GM19467 (cell line): ENCODE data around the gene POMC.
"Not testable (repeated sequence)": the region's sequence is repeated elsewhere in the genome, so short reads cannot be mapped to it uniquely, and the experiment has no call there.

ENCODE experiments used
- ATAC-seq: cut with Tn5 transposase; IDR thresholded peaks from one replicate; pipeline ENCODE4 v1.9.1; 2021; ENCODE audit warnings: mild to moderate bottlenecking, moderate library complexity; ENCODE audit not compliant: unreplicated experiment

Gene POMC

DNA sequence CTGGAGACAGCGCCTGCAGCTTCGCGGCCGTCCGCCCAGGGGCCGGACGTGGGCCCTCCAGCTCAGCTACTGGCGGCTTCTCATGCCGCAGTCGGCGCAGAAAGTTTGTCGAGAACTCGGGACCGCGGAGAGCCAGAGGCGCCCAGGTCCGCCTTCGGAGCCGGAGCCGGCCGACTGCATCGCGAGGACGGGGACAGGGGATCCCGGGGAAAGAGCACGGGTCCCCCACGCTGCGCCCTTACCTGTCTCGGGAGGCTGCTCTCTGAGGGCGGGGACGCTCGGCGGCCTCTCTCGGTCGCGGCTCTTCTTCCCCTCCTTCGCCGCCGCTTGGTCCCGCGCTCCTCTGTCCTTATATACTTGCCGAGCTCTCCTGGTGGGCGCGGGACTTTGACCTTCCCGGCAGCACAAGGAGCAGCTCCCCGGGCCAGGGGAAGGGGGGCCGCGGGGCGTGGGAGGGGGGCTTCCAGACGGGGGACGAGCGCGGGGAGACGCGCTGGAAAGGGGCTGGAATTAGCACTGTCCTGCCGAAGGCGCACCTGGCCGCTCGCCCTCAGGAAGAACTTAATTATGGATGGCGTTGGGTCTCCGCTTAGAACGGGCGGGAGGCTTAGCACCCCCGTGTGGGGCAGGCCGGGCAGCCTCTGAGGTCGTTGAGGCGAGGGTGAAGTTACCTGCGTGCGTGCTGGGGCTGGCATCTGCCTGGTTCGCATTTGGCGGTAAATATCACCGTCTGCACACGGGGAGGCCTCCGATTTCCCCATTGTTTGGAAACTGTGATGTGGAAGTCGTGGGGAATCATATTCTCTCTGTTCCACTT lies at the start of gene POMC:
TSS of gene POMC (minus strand) at position 325 of the 817 bp plus-strand sequence. CDS start 3,808 bp downstream, outside the sequence.
- no peak for ATAC-seq

DNA sequence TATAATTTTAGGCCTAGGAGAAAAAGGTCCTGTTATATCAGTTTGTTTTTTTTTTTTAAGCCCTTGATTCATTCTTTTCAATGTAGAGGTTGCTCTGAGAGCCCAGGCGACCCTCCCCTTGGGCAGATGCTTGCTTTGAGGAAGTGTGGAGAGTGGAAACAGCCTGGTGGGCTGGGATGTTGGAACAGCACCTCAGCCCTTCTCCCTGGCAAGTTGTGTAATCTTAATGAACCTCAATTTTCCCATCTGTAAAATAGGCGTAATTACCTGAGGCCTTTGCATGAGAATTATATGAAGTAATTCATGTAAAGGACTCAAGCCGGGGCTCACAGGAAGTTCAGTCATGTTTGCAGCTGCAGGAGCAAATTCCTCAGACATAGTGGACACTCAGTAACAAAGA lies 49.7 kb upstream of the POMC start:
- ATAC-seq, result no peak

GRCh38 chr2:25215948-25216679 lies 47.7 kb upstream of the POMC start:
- ATAC-seq, result peak; percentile 76

GRCh38 chr2:25215232-25215631 lies 46.9 kb upstream of the POMC start:
- no peak for ATAC-seq

- no peak for ATAC-seq
Measured at GRCh38 chr2:25213229-25213628, 44.8 kb upstream of the POMC start.

DNA sequence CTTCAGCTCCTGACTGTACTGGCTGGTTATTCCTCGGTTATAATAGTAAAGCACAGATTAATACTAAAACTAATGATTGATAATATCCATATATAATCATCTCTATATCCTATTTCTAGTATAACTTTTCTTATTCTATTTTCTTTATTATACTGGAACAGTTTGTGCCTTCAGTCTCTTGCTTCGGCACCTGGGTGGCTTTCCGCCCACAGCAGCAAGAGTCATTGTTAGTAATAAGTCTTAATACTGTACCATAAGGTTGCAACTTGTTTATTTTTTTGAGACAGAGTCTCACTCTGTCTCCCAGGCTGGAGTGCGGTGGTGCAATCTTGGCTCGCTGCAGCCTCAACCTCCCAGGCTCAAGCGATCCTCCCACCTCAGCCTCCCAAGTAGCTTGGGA lies 42.5 kb upstream of the POMC start:
- not testable (repeated sequence) for ATAC-seq

DNA sequence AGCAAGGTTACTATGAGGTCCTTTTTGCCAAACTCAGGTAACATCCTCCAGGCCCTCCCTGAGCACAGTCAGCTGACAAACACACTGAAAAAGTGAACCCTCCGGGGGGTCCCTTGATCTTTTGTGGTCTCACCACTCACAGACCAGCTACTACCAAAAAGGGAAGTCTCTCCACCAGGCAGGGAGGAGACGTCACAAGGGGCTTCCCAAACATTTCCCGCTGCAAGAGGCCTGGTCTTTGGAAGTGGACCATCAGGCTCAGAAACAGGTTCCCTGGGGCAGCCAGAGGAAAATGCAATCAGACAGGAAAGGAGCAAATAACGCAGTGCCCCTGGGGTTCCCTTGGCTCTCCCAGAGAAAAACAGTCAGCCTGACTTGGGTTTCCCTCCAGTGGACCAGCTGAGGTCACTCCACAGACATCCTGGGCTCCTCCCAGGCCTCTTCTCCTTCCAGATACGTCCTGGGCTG lies 38.7 kb upstream of the POMC start:
- no peak for ATAC-seq

- ATAC-seq, result no peak
Measured at GRCh38 chr2:25204190-25204838, 35.9 kb upstream of the POMC start.

DNA sequence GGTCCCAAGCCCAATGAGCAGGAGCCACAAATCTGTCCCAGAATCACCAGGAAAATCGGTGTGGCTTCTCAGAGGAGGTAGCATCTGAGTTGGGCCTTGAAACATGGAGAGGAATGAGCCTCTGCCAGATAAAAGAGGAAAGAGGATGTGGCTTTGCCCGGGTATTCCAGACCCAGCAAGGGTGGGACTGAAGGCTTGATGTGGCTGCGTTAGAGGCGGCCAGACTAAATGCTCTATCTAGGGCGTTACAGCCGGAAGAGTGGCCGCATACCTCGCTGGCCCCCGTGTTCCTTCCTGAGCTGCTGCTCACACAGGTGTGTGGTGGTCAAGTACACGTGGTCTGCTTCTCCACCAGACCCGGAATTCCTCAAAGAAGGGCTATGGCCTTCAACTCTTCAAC lies 33.9 kb upstream of the POMC start:
- no peak for ATAC-seq

DNA sequence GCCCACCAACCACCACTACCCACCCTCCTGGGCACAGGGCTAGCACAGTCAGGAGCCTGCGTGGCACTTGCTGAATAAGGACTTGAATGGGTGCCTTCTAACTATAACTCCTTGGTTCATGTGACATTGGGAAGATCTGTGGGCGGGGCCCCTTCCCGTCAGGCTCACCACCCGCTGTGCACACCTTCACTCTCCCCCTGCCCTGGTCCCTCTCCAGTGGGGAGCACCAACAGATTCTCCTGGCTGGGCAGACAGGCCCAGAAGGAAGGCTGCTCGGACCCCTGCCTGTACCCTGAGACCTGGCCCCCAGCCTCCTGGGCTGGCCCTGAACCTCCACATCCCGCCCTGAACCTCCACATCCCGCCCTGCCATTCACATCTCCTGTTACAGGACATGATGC lies 33.4 kb upstream of the POMC start:
- ATAC-seq, result no peak

GRCh38 chr2:25201265-25201664 lies 32.9 kb upstream of the POMC start:
- ATAC-seq, result no peak

DNA sequence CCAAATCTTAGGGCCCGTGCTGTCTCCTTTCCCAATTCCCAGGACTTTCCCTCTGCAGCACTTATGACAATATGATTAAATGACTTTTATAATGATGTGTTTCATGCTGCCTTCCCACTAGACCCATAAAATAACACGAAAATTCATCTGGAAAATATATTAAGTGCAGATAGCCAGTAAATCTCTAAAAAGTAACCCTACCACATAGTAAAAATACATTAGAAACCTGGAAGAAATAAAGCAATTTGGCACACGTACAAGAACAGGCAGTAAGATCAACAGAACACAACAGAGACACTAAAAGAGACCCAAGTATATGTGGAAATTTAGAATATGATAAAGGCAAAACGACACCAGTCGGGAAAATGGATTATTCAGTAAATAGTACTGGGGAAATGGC lies 30.2 kb upstream of the POMC start:
- no peak for ATAC-seq

- no peak for ATAC-seq
Measured at GRCh38 chr2:25198209-25198525, 29.8 kb upstream of the POMC start.

DNA sequence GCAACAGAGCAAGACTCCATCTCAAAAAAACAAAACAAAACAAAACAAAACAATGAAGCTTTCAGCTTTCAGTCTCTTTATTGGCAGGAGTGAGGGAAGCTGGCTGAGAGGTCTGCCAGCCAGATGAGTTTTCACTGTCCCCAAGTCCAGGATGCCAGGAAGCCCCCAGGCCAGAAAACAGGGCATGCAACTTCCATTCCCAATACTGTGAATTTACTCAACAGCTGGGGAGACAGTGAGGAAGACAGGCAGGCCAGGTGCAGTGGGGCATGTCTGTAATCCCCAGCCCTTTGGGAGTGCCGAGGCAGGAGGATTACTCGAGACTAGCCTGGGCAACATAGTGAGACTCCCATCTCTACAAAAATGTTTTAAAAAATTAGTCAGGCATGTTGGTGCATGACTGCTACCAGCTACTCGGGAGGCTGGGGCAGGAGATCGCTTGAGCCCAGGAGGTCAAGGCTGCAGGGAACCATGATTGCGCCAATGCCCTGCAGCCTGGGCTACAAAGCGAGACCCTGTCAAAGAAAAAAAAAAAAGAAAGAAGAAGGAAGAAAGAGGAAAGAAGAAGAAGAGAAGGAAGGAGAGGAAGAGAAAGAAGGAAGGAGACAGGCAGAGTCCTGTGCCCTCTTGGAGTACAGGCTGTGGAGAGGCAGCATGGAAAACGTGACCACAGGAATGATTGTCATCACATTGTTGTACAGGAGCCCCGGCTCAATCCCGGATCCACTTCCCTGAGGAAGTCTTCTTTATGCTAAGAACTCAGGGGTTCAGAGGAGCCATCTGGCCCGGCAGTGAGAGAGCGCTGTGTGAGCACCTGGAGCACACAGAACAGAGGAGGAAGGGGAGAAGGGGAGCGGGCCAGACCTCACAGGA lies 29.2 kb upstream of the POMC start:
- ATAC-seq, result no peak

GRCh38 chr2:25194576-25195122 lies 26.3 kb upstream of the POMC start:
- no peak for ATAC-seq

GRCh38 chr2:25190536-25190935 lies 22.2 kb upstream of the POMC start:
- ATAC-seq, result no peak

DNA sequence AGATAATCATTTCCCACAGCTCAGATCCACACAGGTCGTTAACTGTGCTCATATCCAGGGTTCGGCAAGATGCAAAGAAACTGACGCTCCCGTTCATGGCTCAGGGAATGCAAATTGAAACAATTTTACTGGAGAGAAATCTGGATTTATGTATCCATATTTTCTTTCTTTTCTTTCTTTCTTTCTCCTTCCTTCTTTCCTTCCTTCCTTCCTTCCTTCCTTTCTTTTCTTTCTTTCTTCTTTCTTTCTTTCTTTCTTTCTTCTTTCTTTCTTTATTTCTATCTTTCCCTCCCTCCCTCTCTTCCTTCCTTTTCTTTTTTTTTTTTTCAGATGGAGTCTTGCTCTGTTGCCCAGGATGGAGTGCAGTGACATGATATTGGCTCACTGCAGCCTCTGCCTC lies 20.0 kb upstream of the POMC start:
- ATAC-seq, result no peak

DNA sequence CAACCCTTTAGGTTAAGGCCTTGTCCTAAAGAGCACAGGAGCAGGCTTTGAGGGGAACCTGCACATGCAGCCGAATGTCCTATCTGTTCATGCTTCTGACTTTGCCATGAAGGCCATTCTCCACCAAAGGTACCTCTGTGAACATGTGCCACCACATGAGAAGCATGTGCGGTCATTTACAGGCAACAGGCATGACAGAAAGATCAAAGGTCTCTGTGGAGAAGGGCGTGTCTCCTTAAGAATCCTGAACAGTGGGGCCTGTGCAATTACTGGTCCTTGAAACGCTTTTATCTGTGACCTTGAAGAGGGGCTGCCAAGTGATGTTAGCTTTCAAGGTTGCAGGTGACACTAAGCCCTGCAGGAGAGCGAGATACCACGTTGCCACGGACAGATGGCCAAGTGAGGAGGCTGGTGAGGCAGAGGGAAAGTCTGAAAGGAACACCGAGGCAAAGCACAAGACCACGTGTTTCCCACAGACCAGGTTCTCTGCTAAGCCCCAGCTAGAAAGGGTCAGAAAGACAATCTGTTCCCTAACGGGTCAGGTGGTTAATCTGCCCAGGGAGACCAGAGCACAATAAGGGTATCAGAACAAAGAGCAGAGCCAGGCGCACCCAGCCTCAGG lies 19.5 kb upstream of the POMC start:
- ATAC-seq, result no peak

GRCh38 chr2:25184254-25184653 lies 15.9 kb upstream of the POMC start:
- no peak for ATAC-seq

DNA sequence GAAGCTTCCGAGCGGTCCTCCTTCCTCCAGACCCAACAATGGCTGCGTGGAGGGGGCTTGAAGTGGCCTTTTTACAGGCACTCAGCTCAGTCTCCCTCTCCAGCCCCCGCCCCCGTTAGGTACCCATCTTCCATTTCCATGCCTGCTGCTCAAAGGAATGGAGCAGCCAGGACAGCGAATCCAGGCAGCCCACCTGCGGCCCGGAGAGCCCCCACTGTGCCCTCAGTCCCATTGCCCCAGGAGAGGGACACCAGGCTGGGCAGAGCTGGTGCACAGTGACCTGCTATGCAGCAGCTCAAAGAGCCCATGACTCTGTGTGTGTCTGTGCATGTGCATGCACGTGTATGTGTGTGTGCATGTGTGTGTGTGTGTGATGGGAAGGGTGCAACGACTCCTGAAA lies 10.6 kb upstream of the POMC start:
- no peak for ATAC-seq
